AG04450 (cell line): ENCODE data around the gene SCRT2. TPM values are rescaled to one million over a fixed set of nuclear protein-coding genes. Genes with fewer than 3 reads are reported as not detected.
A peak's percentile ranks its signal among the peaks of the same experiment; 100 is the strongest.
"Not testable (repeated sequence)": the region's sequence is repeated elsewhere in the genome, so short reads cannot be mapped to it uniquely, and the experiment has no call there.

Source experiments
- CTCF ChIA-PET: fragments of 300-600, 350-600 bp; formaldehyde crosslinking; extraction: SDS; loops from one replicate; lab custom pipeline; 2022; ENCODE audit warnings: antibody characterized with exemption, inconsistent platforms; lab: Charles Lee
- POLR2A ChIA-PET: fragments of 350-600 bp; formaldehyde crosslinking; extraction: SDS; loops from one replicate; lab custom pipeline; 2021; ENCODE audit warnings: antibody characterized with exemption, inconsistent platforms; lab: Yijun Ruan, JAX
- DNase-seq: peaks from one replicate; pipeline ENCODE4 v3.0.0-alpha.2; 2011; ENCODE audit warnings: low read depth, low spot score
- H3K27ac ChIP-seq: one replicate; pipeline ENCODE4 v1.5.1; 2012; ENCODE audit warnings: low read depth, low read length, control low read depth
- H3K27me3 ChIP-seq: one replicate; pipeline ENCODE4 v1.6.0; 2012; ENCODE audit warnings: low read length; ENCODE audit not compliant: control insufficient read depth, insufficient read depth
- H3K4me3 ChIP-seq: 2 replicates; pipeline ENCODE4 v1.5.1; 2011; ENCODE audit warnings: mild to moderate bottlenecking, low read depth, low read length, control low read depth
- H3K9me3 ChIP-seq: 2 replicates; pipeline ENCODE4 v1.5.1; 2012; ENCODE audit warnings: low read length; ENCODE audit not compliant: control insufficient read depth, insufficient read depth
- CTCF ChIP-seq: IDR thresholded peaks from 2 replicates; pipeline ENCODE4 v1.5.1; 2011; ENCODE audit warnings: low read depth, low read length, control low read depth, inconsistent platforms
- polyA minus RNA-seq: library from RNA; depleted of rRNA, polyadenylated mRNA; stranded (reverse); fragments of >200 nt; gene quantifications from 2 replicates; pipeline ENCODE4 v1.2.3, GENCODE V29; 2011; rRNA and poly(A)+ RNA removed
- polyA plus RNA-seq: library from polyadenylated mRNA; depleted of rRNA; stranded (reverse); fragments of >200 nt; gene quantifications from 2 replicates; pipeline ENCODE4 v1.2.3, GENCODE V29; 2011; rRNA removed

The SCRT2 gene
- polyA plus RNA-seq = not detected in 2 replicates
- polyA minus RNA-seq = not detected in 2 replicates

DNA sequence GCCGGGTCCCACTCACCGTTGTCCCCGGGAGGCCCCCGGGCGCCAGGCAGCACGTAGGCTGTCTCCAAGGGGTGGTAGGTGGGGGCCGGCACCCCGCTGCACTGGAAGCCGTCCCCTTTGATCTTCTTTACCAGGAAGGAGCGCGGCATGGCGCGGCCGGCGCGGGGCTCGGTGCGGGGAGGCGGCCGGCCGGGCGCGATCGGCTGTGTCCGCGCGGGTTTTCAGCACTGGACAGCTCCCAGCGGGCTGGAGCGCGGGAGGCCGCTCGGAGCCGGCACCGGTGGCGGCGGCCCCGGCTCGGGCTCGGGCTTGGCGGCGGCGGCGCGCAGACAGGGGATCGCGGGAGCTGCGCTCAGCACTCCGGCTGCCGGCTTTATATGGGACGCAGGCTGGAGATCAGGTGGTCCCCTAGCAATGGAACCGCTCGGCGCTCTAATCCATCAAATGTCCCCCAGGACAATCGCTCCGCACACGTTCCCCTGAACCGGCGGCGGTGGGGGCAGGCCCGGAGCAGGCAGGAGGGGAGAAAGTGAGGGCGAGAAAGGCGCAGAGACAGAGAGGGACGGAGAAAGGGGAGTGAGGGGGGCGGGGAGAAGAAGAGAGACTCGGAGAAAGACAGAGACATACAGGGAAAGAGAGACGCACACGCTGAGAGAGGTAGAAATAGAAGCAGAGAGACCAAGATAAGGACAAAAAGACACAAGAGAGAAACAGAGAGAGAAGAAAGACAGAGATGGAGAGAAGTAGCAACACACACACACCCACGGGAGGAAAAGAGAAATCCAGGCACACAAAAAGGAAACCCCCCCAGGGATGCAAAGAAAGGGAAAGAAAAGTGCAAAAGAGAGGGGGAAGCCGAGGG, at the start of gene SCRT2:
Gene SCRT2, minus strand, starts transcription at position 350 of the 862 bp plus-strand sequence. Its CDS starts 201 bp downstream, at position 149.
- Histone ChIP-seq H3K27me3 (peaks cover 56% of the 10 kb centered on the region), H3K27ac (no peak within 1 kb of the TSS), H3K4me3 (no peak within 1 kb of the TSS), H3K9me3 (no peaks in the 10 kb centered on the region; the same call in 1 of the 2 replicates)
- CTCF ChIA-PET = interaction anchor here (0.6 to 1.1 kb wide), 4 partner anchors 9 to 282 kb away, joined by 3 to 5 read pairs (median 4); no protein-coding TSS in a partner anchor
- DNase-seq = peak; percentile 13
- POLR2A ChIA-PET = no interaction called here
- TF ChIP-seq CTCF = no peak

DNA sequence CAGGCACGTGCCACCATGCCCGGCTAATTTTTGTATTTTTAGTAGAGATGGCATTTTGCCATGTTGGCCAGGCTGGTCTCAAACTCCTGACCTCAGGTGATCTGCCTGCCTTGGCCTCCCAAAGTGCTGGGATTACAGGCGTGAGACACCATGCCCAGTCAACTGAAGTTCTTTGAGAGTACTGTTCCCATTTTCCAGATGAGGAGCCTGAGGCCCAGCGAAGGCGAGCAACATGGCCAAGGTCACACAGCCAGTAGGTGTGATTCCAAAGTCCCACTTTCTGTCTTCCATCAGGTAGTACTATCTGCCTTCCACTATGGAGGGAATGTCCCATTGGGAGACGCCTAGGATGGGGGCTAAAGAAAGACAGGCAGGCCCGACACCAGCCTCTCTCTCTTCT, 49.2 kb upstream of the SCRT2 start:
- DNase-seq, H3K27ac ChIP-seq, POLR2A ChIA-PET, H3K4me3 ChIP-seq, H3K9me3 ChIP-seq, CTCF ChIA-PET: not testable (repeated sequence)
- peaks cover 39% of the 10 kb centered on the region for H3K27me3 ChIP-seq

DNA sequence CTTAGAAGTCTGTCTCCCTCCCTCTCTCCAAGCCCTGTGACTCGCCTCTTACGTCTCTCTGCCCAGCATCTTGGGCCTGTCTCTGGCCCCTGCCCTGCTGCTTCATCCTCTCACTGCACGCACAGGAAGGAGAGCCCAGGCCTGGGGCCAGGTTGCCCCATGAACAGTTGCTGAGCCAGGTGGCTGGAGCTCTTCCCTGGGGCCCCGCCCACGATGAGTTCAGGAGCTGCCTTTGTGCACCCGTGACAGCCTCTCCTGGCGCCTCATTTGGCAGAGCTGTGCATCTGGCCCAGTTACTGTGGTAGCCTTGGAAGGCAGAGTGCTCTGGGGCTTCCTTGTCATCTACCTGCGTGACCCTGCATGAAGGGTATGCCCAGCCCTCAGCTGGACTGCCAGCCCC, 48.2 kb upstream of the SCRT2 start:
- H3K4me3 ChIP-seq = no peak overlapping the region
- no peak overlapping the region for H3K27ac ChIP-seq
- CTCF ChIA-PET = no interaction called here
- POLR2A ChIA-PET = no interaction called here
- DNase-seq = no peak
- no peak for TF ChIP-seq CTCF
- H3K9me3 ChIP-seq = no peaks in the 10 kb centered on the region; the same call in 1 of the 2 replicates
- H3K27me3 ChIP-seq = peaks cover 36% of the 10 kb centered on the region

GRCh38 chr20:722822-723644, 47.4 kb upstream of the SCRT2 start:
- Histone ChIP-seq H3K9me3 (no peaks in the 10 kb centered on the region; the same call in 1 of the 2 replicates), H3K27me3 (peaks cover 32% of the 10 kb centered on the region), H3K27ac (no peak overlapping the region), H3K4me3 (no peak overlapping the region)
- ChIA-PET POLR2A (no interaction called here), CTCF (no interaction called here)
- DNase-seq = no peak
- no peak for TF ChIP-seq CTCF

DNA sequence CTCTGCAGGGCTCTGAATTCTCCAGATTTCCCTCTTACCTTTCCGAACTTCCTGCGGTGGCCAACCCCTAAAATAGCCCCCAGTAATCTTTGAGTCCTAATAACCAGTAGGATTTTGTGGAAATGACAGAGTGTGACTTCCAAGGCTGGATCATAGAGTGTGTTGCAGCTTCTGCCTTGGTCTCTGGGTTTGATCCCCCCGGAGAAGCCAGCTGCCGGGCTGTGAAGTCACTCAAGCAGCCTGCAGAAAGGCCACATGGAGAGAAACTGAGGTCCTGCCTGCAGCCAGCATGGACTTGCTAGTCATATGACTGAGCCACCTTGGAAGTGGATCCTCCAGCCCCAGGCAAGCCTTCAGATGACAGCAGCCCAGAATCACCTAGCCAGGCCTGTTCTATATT, 46.3 kb upstream of the SCRT2 start:
- peaks cover 26% of the 10 kb centered on the region for H3K27me3 ChIP-seq
- ChIA-PET CTCF (interaction anchor here (1.5 kb wide), 1 partner anchor 17 kb away, joined by 4 read pairs; no protein-coding TSS in a partner anchor), POLR2A (no interaction called here)
- no peak overlapping the region for H3K27ac ChIP-seq
- no peaks in the 10 kb centered on the region for H3K9me3 ChIP-seq
- DNase-seq = no peak
- no peak overlapping the region for H3K4me3 ChIP-seq
- no peak for TF ChIP-seq CTCF
